GM21619 (cell line): Measurements from ENCODE around the gene COL11A2.
"Not testable (repeated sequence)": the region's sequence is repeated elsewhere in the genome, so short reads cannot be mapped to it uniquely, and the experiment has no call there.

ENCODE experiments used
- ATAC-seq: cut with Tn5 transposase; IDR thresholded peaks from one replicate; pipeline ENCODE4 v1.9.1; 2021; ENCODE audit not compliant: unreplicated experiment

The COL11A2 gene

GRCh38 chr6:33160096-33160495 lies 32.2 kb downstream of the COL11A2 start:
- no peak for ATAC-seq

DNA sequence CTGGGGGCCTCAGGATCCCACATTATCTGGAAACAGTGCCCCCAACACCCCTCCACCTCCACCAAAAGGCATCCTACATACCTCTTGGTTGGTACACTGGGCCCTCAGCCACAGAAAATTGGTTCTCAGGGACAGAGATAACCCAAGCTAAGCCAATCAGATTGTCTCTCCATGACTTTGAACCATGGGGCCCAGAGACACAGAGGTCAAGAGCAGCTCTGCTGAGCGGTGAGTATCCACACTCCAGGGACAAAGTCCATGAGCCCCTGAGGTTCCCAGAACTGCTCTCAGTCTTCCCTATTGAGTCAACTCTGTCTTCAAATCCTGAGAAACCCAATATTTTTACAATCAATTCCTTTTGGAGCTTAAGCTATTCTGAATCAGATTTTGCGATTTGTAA lies 35.3 kb downstream of the COL11A2 start:
- ATAC-seq = no peak

- ATAC-seq = no peak
Observed at GRCh38 chr6:33156561-33156960, 35.7 kb downstream of the COL11A2 start.

GRCh38 chr6:33154349-33154748 lies 37.9 kb downstream of the COL11A2 start:
- ATAC-seq = no peak

DNA sequence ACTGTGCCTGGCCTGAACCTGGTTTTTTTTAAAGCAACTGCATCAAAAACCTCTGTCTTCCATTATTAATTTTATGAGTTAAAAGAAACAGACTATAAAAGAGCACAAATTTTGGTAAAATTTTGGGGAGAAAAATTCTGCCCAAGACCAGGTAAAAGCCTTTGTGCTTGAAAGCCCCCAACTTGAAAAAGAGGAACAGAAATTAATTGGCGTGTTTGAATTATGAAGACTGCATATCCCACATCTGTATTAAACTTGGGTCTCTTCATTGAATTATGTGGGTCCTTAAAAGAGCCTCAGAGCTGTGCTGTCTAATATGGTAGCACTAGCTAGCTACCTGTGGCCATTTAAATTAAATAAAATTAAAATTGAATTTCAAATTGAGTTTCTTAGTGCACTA lies 41.2 kb downstream of the COL11A2 start:
- no peak for ATAC-seq

DNA sequence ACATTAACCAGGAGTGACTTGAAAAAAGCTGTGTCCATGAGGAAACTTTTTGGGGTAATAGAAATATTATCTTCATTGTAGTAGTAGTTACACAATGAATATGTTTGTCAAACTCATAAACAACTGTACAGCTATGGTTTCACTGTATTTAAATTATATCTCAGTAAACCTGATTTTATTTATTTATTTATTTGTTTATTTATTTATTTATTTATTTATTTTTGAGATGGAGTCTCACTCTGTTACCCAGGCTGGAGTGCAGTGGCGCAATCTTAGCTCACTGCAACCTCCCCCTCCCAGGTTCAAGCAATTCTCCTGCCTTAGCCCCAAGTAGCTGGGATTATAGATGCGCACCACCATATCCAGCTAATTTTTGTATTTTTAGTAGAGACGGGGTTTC lies 41.7 kb downstream of the COL11A2 start:
- not testable (repeated sequence) for ATAC-seq

GRCh38 chr6:33147807-33148666 lies 44.2 kb downstream of the COL11A2 start:
- no peak for ATAC-seq

DNA sequence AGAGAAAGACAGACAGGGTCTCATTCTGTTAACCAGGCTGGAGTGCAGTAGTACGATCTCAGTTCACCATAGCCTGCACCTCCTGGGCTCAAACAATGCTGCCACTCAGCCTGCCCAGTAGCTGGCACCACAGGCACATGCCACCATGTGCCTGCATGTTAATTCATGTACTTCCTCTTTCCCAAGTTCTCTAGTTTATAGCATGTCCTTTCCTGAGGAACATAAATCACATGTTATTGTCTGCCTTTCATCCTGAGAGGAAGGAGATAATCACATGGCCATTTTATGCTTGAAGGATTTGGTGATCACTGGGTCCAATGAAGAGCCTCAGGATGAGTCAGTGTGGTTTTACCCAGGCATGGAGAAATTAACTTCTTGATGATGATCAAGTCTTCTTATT lies 47.9 kb downstream of the COL11A2 start:
- ATAC-seq = no peak

DNA sequence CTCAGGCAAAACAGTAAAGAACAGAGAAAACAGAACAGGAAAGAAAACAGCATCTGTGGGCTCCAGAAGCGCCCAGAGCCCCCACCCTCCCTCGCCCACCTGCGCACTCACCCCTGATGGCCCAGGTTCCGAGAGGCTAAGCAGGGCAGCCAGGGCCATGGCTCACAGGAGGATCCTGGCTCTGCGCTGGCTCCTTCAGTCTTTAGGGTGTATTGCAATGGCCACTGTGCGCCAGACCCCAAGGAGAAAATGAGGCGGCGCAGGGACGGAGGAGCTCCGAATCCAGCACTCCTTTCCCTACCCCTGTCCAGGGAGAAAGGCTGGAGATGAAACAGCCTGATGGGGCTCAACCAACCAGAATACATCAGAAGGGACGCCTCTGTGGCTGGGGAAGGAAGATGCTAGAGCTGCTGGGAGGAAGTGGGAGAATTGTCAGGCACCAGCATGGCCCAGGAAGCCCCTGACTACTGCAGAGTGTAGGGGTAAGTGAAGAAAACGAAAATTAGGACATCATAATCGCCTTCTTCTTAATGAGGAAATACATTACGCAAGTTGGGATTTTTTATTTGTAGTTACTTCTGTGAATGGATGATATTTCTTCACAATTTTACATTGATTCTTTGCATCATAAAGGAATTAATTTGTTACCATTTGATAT lies 49.0 kb downstream of the COL11A2 start:
- ATAC-seq = no peak

DNA sequence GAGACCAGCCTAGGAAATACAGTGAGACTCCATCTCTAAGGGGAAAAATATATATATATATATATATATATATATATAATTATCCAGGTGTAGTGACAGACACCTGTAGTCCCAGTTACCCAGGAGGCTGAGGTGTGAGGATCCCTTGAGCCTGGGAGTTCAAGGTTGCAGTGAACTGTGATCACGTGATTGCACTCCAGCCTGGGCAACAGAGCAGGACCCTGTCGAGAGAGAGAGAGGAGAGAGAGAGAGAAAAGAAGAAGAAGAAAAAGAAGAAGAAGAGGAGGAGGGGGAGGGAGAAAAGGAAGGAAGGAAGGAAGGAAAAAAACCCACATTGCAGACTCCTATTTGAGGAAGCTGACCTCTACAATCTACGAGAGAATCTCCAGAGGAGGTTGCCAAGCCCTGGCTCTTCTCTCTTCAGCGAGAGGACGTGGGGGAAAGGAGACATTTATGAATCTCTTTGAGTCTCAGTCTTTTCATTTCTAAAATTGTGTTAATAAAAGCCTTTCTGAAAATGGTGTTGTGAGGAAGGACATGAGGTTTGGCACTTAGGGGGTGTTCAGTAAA lies 49.7 kb downstream of the COL11A2 start:
- ATAC-seq = no peak

GRCh38 chr6:33140556-33140955 lies 51.7 kb downstream of the COL11A2 start:
- ATAC-seq = no peak

DNA sequence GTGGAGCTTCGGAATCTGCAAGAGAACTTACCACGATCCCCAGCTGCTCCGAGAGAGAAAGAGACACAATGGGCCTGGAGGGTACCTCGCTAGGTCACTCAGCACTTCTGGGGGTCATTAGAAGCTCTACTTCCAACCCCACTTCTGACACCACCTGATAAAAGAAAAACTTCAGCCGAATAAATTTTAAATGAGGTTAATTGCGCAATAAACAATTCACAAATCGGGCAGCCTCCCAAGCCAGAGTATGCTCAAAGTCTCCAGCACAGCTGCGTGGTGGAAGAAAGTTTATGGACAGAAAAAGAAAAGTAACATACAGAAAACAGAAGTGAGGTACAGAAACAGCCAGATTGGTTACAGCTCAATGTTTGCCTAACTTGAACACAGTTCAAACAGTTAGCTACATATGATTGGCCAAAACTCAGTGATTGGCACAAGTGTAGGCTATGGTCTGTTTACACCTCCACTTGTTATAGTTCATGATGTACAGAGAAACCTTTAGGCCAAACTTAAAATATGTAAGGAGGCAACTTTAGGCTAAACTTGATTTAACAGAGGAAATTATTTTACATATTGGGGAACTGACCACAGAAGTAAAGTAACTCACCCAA lies 52.6 kb downstream of the COL11A2 start:
- ATAC-seq = no peak

DNA sequence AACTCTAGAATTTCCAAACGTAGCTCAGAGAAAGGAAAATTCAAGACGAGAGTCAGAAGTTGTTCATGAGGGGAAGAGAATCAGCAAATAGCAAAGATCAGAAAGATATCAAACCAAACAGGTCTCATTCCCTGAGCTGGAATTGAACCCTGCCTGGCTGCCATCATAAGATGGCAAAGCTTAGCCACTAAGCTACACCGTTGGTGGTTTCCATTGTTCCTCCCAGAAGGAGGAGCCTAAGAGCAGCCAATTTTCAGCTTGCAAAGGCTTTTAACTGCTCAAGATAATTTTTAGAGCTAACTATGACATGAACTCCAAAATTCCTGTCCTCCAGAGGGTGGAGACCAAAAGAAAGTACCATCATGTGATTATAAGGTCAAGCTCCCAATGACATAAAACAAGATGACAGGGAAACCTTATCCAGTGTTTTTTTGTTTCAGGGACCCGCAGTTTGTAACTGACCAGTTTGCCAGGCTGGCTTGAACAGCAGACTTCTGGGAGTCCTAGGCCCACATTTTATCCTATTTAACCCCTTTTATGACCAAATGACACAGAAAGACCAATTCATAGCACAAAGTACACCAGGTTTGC lies 55.9 kb downstream of the COL11A2 start:
- no peak for ATAC-seq

DNA sequence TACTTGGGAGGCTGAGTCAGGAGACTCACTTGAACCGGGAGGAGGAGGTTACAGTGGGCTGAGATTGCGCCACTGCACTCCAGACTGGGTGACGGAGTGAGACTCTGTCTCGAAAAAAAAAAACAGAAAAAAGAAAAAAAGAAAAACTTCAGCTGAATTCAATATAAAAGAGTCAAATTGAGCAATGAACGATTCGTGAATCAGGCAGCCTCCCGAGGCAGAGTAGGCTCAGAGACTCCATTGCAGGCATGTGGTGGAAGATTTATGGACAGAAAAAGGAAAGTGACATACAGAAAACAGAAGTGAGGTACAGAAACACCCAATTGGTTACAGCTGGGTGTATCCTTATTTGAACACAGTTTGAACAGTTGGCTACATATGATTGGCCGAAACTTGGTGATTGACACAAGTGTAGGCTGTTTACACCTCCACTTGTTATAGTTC lies 60.2 kb downstream of the COL11A2 start:
- ATAC-seq = no peak

- ATAC-seq = no peak
Observed at GRCh38 chr6:33128318-33128717, 63.9 kb downstream of the COL11A2 start.

GRCh38 chr6:33126101-33126714 lies 66.1 kb downstream of the COL11A2 start:
- ATAC-seq = no peak

DNA sequence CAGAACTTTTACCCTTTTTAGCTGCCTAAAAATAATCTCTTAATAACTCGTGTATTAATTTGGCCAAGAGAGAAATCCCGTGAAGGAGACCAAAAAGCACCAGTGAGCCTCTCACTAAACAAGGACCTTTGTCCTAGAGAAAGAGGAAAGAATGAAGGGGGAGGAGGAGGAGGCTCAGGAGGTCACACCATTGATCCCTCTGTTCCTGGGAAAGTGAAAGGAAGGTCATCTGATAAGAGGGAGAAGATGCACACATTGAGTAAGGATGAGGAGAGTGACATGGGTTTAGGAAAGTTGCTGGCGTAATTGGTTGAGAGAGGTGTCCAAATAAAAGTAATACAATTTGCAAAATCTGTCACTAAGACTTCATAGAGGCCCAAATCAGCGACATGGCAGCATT lies 67.3 kb downstream of the COL11A2 start:
- ATAC-seq = no peak

DNA sequence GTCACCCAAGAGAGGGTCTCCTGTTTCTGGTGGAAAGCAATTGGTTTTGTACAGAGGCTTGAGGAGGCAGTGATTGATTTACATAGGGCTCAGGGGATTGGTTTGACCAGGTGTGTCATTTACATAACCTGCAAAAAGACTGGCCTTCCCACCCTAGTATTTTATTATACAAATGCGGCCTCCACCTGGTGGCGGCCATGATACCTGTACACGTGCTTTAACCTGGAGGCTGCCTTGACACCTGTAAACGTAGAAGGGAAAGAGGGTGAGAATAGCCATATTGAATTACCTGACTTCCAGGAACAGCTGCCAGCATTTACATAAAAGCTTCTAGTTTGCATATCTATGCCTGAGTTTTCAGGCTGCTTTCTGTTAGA lies 67.8 kb downstream of the COL11A2 start:
- ATAC-seq = no peak

GRCh38 chr6:33123732-33124524 lies 68.3 kb downstream of the COL11A2 start:
- no peak for ATAC-seq

DNA sequence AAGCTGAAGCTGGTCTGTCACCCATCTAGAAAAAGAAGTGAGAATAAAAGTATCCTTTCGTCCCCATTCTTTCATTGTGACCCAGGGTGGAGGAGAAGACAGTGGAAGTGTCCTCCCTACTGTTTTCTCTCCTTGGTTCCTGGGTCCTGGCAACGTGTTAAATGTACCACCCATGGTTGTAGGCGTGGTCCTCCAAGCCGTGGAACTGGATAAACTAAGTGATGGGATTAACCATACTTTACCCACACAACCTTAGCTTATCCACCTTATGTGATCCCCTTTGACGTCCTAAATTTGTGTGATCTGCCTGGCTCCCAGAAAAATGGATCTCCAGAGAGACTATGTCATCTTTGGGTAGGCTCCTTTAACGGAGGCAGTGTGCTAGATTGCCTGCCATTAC lies 69.1 kb downstream of the COL11A2 start:
- no peak for ATAC-seq
